Uterus (tissue), 4 donors: ENCODE data around the gene EVX1. TPM values are rescaled to one million over a fixed set of nuclear protein-coding genes. Genes with fewer than 3 reads are reported as not detected.

Experiments
- DNase-seq, 2 donors: peaks; one replicate each; pipeline ENCODE4 v3.0.0-alpha.2; 2019 to 2020
- H3K27ac ChIP-seq, 2 donors: fragments of 200-600 bp; sonication (generic); 1 replicate in 1 of 2; 2 replicates in 1 of 2; pipeline ENCODE4 v1.5.1; 2016 to 2018
- H3K27me3 ChIP-seq, 2 donors: fragments of 200-600 bp; sonication (generic); one replicate each; pipeline ENCODE4 v1.5.1; 2018 to 2019; ENCODE audit warnings: control low read depth in 1 of 2
- H3K36me3 ChIP-seq, 2 donors: fragments of 200-600 bp; sonication (generic); one replicate each; pipeline ENCODE4 v1.5.1; 2019; ENCODE audit warnings: control low read depth in 1 of 2
- H3K4me1 ChIP-seq, 2 donors: fragments of 200-600 bp; sonication (generic); one replicate each; pipeline ENCODE4 v1.5.1; 2018 to 2019; ENCODE audit warnings: control low read depth in 1 of 2
- H3K4me3 ChIP-seq, 2 donors: fragments of 200-600 bp; sonication (generic); 1 replicate in 1 of 2; 2 replicates in 1 of 2; pipeline ENCODE4 v1.5.1; 2018 to 2019; ENCODE audit warnings: mild to moderate bottlenecking in 1 of 2
- H3K9me3 ChIP-seq, 2 donors: fragments of 200-600 bp; sonication (generic); one replicate each; pipeline ENCODE4 v1.5.1; 2019; ENCODE audit warnings: control low read depth in 1 of 2
- CTCF ChIP-seq, 4 experiments: fragments of 200-600 bp in 2 of 4; fragments of 450-650 bp in 2 of 4; sonication (generic) in 2 of 4; IDR thresholded peaks; one replicate each; pipeline ENCODE4 v1.5.1; 2016 to 2019; ENCODE audit warnings: antibody characterized with exemption in 4 of 4, mild to moderate bottlenecking in 2 of 4, moderate library complexity in 1 of 4
- POLR2A ChIP-seq, 2 donors: fragments of 450-650 bp; IDR thresholded peaks; one replicate each; pipeline ENCODE4 v1.6.1; 2016; ENCODE audit warnings: antibody characterized with exemption in 2 of 2, mild to moderate bottlenecking in 1 of 2, moderate library complexity in 1 of 2
- intact Hi-C: fragments of 100-400 bp; cut with DNase I; formaldehyde crosslinking; loops from one replicate; pipeline ENCODE4 v1.15.1; 2023; ENCODE audit warnings: low total_unique reads
- total RNA-seq, 4 donors: library from RNA; depleted of rRNA in 3 of 4; stranded (reverse); fragments of >200 nt in 3 of 4; gene quantifications; one replicate each; pipeline versions ENCODE4 v1.1.0 to v1.2.4, GENCODE V29; 2014 to 2023
- donor health status: DM: yes; HTN: yes; CAD: no.

EVX1 gene
- total RNA-seq, 4 donors from 2014 or later = 0.21 TPM; not detected in 3

GRCh38 chr7:27199849-27200760 lies 42.5 kb upstream of the EVX1 start, which contains the start of gene HOXA13:
HOXA13 (minus strand) TSS chr7:27200091; CDS start chr7:27200077, 14 bp downstream.
- peaks cover 46 to 79% of the 10 kb centered on the region in 2 donors for H3K27me3 ChIP-seq
- DNase-seq = no peak
- no peaks in the 10 kb centered on the region for H3K36me3 ChIP-seq
- H3K4me3 ChIP-seq = peak within 1 kb of the TSS; percentile 24 to 39
- H3K4me1 ChIP-seq = peaks cover 0 to 11% of the 10 kb centered on the region in 2 donors
- intact Hi-C loops = no loop called here
- peak within 1 kb of the TSS; percentile 55 to 68 for H3K27ac ChIP-seq
- TF ChIP-seq CTCF (IDR thresholded peaks at IDR 0.05) (no peak), POLR2A (IDR thresholded peaks at IDR 0.05) (no peak)
- H3K9me3 ChIP-seq = no peaks in the 10 kb centered on the region

- intact Hi-C loops = no loop called here
Measured at GRCh38 chr7:27200761-27201579, 41.6 kb upstream of the EVX1 start.

GRCh38 chr7:27201580-27202017 lies 41.0 kb upstream of the EVX1 start:
- no peak overlapping the region for H3K4me3 ChIP-seq
- intact Hi-C loops = no loop called here
- no peak for TF ChIP-seq CTCF (IDR thresholded peaks at IDR 0.05)
- no peak for TF ChIP-seq POLR2A (IDR thresholded peaks at IDR 0.05)
- H3K36me3 ChIP-seq = no peaks in the 10 kb centered on the region
- no peaks in the 10 kb centered on the region for H3K9me3 ChIP-seq
- peaks cover 47 to 85% of the 10 kb centered on the region in 2 donors for H3K27me3 ChIP-seq
- no peak overlapping the region for H3K27ac ChIP-seq
- H3K4me1 ChIP-seq = peaks cover 0 to 11% of the 10 kb centered on the region in 2 donors
- DNase-seq = no peak

More at GRCh38 chr7:27200761-27201579, 41.6 kb upstream of the EVX1 start:
- peaks cover 47 to 80% of the 10 kb centered on the region in 2 donors for H3K27me3 ChIP-seq
- H3K4me3 ChIP-seq = peak overlapping the region in 1 of 2 donors; percentile 24
- TF ChIP-seq POLR2A (IDR thresholded peaks at IDR 0.05) (no peak), CTCF (IDR thresholded peaks at IDR 0.05) (no peak)
- H3K36me3 ChIP-seq = no peaks in the 10 kb centered on the region
- peaks cover 0 to 11% of the 10 kb centered on the region in 2 donors for H3K4me1 ChIP-seq
- no peaks in the 10 kb centered on the region for H3K9me3 ChIP-seq
- peak overlapping the region in 1 of 2 donors; percentile 8 for H3K27ac ChIP-seq
- no peak for DNase-seq

- no peaks in the 10 kb centered on the region for H3K36me3 ChIP-seq
- TF ChIP-seq POLR2A (IDR thresholded peaks at IDR 0.05) (no peak), CTCF (IDR thresholded peaks at IDR 0.05) (no peak)
- intact Hi-C loops = no loop called here
- peaks cover 0 to 11% of the 10 kb centered on the region in 2 donors for H3K4me1 ChIP-seq
- H3K27ac ChIP-seq = no peak overlapping the region
- peaks cover 46 to 82% of the 10 kb centered on the region in 2 donors for H3K27me3 ChIP-seq
- H3K9me3 ChIP-seq = no peaks in the 10 kb centered on the region
- H3K4me3 ChIP-seq = no peak overlapping the region
- no peak for DNase-seq
Measured at GRCh38 chr7:27202018-27202861, 40.4 kb upstream of the EVX1 start.
